ENCODE data around the gene PAMR1. TPM values are rescaled to one million over a fixed set of nuclear protein-coding genes. Genes with fewer than 3 reads are reported as not detected.

PAMR1 gene
- total and polyA plus RNA-seq, 9 of the 15 experiments (the other 6 are each of a cell fraction or from before 2014, with no cell fraction given) = not detected

DNA sequence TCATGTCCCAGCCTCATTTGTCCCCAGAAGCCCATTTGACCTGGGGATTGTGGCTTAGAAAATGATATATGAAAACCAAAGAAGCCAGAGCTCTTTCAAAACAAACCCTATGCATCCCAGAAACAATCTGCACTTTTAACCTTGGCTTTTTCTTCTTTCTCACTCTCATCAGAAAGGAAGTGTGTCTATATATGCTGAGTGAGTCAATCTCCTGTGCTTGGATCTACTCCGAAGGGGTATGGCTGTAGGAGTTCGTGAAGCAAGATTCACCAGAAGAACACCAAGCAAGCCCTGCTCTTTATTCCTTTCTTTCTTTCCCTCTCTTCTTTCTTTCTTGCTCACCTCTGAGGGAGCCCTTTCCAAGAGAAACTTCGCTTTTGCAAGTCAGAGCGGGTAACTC, 636 bp downstream of the PAMR1 start:
- H3K4me3 ChIP-seq = no peak overlapping the region
- H3K4me2 ChIP-seq (ENCODE audit: insufficient read depth, low read length) = no peak overlapping the region
- H4K20me1 ChIP-seq (replicated peaks; ENCODE audit: control insufficient read depth, insufficient read depth, low read length) = no peaks in the 10 kb centered on the region
- intact Hi-C loops (cut with micrococcal nuclease) (no loop called here), in situ Hi-C loops (cut with MboI) (no loop called here)
- no peaks in the 10 kb centered on the region for H3K9me3 ChIP-seq (replicated peaks; ENCODE audit: control insufficient read depth, insufficient read depth, low read depth, low read length)
- H3K9me1 ChIP-seq (ENCODE audit: control insufficient read depth, insufficient read depth, low read length) = no peaks in the 10 kb centered on the region
- 3% methylated on average over 4 of the region's 4 CpGs for WGBS (ENCODE audit: insufficient coverage, low coverage, missing lambda C conversion rate)
- ATAC-seq = no peak
- no peak overlapping the region for H3K9ac ChIP-seq (ENCODE audit: insufficient read depth in 1 of 2, low read depth in 2 of 2, low read length in 2 of 2)
- peaks cover 31 to 38% of the 10 kb centered on the region in 2 experiments for H3K27me3 ChIP-seq (ENCODE audit: control insufficient read depth in 2 of 2, insufficient read depth in 2 of 2, low read length in 2 of 2)
- H3K27ac ChIP-seq (ENCODE audit: extremely low read depth, low read depth, low read length) = no peak overlapping the region
- POLR2A ChIA-PET = interaction anchor here (0.7 to 1.1 kb wide), 2 partner anchors 26 to 41 kb away, joined by 3 read pairs; no protein-coding TSS in a partner anchor
- no peaks in the 10 kb centered on the region for H3K36me3 ChIP-seq (ENCODE audit: control insufficient read depth, insufficient read depth, low read length)
- no TSS peak for BruUV-seq (replicated peaks)
- H3K4me1 ChIP-seq (replicated peaks in 1 of 2; ENCODE audit: control insufficient read depth in 2 of 2, insufficient read depth in 2 of 2, low read length in 2 of 2) = peaks cover 0 to 5% of the 10 kb centered on the region in 2 experiments; a peak in 1 of 5 replicates
- no peak for FAIRE-seq
- no peak overlapping the region for H2AFZ ChIP-seq (ENCODE audit: low read depth, low read length)
- TF ChIP-seq NELFE (IDR thresholded peaks at IDR 0.05; ENCODE audit: insufficient read depth, insufficient read length) (no peak), ZNF274 (IDR thresholded peaks at IDR 0.05; ENCODE audit: borderline replicate concordance, low read depth, low read length) (no peak), C11orf30 (IDR thresholded peaks at IDR 0.05; ENCODE audit: low read depth) (no peak), TOE1 (IDR thresholded peaks at IDR 0.05; ENCODE audit: borderline replicate concordance) (no peak), TOE1 (CRISPR knock-in tag; IDR thresholded peaks at IDR 0.05; ENCODE audit: borderline replicate concordance, low read depth) (no peak), MCM2 (IDR thresholded peaks at IDR 0.05; ENCODE audit: low read depth) (no peak), ATF7 (IDR thresholded peaks at IDR 0.05) (no peak), GTF2F1 (IDR thresholded peaks at IDR 0.05; ENCODE audit: low read depth, low read length) (no peak), ZBTB17 (CRISPR knock-in tag; IDR thresholded peaks at IDR 0.05) (no peak)
- TF ChIP-seq, protein P1, sequence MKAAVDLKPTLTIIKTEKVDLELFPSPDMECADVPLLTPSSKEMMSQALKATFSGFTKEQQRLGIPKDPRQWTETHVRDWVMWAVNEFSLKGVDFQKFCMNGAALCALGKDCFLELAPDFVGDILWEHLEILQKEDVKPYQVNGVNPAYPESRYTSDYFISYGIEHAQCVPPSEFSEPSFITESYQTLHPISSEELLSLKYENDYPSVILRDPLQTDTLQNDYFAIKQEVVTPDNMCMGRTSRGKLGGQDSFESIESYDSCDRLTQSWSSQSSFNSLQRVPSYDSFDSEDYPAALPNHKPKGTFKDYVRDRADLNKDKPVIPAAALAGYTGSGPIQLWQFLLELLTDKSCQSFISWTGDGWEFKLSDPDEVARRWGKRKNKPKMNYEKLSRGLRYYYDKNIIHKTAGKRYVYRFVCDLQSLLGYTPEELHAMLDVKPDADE (conservative IDR thresholded peaks at IDR 0.05; ENCODE audit: control insufficient read depth, low read depth, low read length) = no peak
- TF ChIP-seq, protein P2, sequence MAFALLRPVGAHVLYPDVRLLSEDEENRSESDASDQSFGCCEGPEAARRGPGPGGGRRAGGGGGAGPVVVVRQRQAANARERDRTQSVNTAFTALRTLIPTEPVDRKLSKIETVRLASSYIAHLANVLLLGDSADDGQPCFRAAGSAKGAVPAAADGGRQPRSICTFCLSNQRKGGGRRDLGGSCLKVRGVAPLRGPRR (CRISPR knock-in tag; IDR thresholded peaks at IDR 0.05) = no peak
- TF ChIP-seq, protein P3, sequence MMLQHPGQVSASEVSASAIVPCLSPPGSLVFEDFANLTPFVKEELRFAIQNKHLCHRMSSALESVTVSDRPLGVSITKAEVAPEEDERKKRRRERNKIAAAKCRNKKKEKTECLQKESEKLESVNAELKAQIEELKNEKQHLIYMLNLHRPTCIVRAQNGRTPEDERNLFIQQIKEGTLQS (IDR thresholded peaks at IDR 0.05) = no peak
- TF ChIP-seq, protein P3 (CRISPR knock-in tag; conservative IDR thresholded peaks at IDR 0.05) = no peak
- CTCF ChIA-PET (ENCODE audit: low intra/inter-chr PET ratio) = no interaction called here
- no peaks in the 10 kb centered on the region for H3K79me2 ChIP-seq (ENCODE audit: control insufficient read depth, insufficient read depth, low read length)
- DNase-seq (ENCODE audit: extremely low read depth in 1 of 4, low spot score in 3 of 4) = no peak

Measured in K562 (cell line).